Epidermal melanocyte (primary cell): ENCODE data around the gene EPS15.
"Not testable (repeated sequence)": the region's sequence is repeated elsewhere in the genome, so short reads cannot be mapped to it uniquely, and the experiment has no call there.

Experiments used
- DNase-seq: peaks from one replicate; pipeline ENCODE4 v3.0.0; 2011; ENCODE audit warnings: low spot score; ENCODE audit not compliant: insufficient read length

EPS15 gene

GRCh38 chr1:51341876-51342496 lies 177.1 kb downstream of the EPS15 start:
- no peak for DNase-seq

DNA sequence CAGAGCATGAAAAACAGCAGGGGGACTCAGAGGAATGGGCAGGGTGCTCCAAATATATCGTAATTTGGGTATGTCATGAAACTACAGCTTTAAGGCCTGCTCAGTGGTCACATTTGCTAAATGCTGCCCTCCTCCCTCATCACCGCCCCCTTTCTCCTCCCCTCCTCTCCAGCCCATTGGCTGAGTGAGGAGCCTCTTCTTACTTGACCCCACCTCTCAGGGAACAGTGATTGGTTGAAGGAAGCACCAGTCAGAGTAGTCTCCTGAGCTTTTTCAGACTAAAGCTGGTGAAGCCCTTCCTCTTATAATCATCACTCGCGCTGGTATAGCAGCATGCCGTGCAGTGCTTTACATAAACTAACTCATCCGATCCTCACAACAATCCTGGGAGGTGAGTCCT lies 178.7 kb downstream of the EPS15 start:
- DNase-seq, result no peak

- DNase-seq, result no peak
Observed at GRCh38 chr1:51336711-51337110, 182.4 kb downstream of the EPS15 start.

- peak; percentile 1 for DNase-seq
Observed at GRCh38 chr1:51336004-51336403, 183.1 kb downstream of the EPS15 start.

DNA sequence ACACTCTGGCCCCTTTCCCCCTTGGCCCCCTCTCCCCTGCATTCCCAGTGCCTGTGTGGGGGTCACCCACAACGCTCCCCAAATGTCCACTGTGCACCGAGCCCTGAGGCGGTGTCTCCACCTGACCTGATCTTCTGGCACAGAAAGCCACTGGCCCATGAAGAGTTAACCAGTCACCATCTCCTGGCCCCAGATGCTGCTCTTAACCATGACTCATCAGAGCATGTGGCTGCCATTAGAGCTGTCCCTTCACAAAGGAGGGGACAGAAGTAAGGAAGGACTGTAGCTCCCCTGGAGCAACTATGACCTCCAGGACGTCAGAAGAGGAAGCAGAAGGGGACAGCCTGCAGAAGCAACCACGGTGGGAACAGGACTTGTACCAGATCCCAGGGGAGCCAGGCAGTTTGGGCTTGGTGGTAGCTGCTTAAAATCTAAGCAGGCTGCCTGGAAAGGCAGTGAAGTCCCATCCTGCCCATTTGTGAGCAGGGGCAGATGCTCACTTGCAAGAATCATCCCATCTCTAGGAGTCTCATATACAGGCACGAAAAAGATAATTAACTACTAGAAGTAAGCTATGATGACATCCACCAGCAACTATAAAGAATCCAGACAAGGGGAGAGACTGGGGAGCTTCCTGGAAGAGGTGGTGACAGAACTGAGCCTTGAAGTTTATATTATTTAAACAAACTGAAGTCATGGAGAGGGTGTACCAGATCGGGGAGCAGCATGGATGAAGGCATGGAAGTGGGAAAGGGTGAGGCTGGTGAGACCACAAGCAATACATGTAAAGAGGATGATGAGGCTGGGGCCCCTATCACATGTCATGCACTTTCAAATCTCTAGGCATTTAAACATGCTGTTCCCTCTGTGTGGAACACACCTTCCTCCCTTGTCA lies 187.6 kb downstream of the EPS15 start:
- DNase-seq, result peak; percentile 86

GRCh38 chr1:51330331-51331201 lies 188.5 kb downstream of the EPS15 start, which contains the start of gene TTC39A:
Gene TTC39A (minus strand): TSS chr1:51330562. CDS start chr1:51330477, 85 bp downstream.
- DNase-seq, result no peak

GRCh38 chr1:51329443-51330325 lies 189.4 kb downstream of the EPS15 start:
- DNase-seq, result no peak

GRCh38 chr1:51328926-51329325 lies 190.1 kb downstream of the EPS15 start:
- DNase-seq, result no peak

DNA sequence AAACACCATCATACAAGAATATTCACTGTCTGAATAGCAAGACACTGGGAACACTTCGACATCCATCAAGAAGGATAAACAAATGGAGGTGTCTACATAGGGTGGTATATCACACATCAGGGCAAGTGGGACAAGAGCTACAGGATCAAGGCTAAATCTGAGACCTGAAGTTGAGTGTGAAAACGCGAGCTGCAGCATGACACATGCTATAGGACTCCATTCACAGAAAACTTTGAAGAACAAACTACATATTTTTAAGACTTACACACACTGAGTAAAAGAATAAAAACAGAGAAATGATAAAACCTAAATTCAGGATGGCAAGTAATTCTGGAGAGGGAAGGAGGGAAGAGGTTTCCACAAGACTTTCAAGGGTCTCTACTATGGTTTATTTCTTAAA lies 190.8 kb downstream of the EPS15 start:
- no peak for DNase-seq

DNA sequence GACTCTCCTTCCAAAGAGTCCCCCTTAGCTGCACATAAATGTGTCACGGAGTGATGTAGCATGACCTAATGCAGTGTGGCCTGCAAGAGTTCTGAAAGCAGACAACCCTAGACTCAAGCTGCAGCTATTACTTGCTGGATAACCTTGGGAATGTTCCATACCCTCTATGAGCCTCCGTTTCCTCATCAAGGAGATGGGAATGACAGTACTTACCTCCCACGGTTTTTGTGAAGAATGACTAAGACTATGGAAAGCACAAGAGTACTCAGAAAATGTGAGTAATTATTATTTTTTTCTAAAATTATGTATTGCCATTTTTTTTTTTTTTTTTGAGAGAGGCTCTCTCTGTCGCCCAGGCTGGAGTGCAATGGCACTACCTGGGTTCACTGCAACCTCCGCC lies 191.7 kb downstream of the EPS15 start:
- DNase-seq, result no peak

DNA sequence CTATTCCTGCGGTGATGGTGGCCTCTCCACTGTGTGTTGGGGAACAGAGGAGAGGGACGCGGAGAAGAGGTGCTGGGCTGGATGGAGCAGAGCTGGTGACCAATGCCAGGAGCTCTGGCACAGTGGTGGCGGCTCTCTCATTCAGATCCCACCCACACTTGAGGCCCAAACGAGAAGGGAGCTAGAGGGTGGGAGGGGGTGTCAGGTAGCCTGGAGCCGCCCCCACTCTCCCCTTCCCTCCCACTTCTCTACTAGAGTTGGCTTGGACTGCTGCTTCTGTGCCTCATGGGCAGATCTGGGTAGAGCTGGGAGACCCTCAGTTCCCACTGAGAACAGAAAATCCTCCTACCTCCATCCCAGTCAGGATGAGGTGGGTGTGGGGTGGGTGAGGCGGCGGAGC lies 192.2 kb downstream of the EPS15 start:
- DNase-seq, result no peak

DNA sequence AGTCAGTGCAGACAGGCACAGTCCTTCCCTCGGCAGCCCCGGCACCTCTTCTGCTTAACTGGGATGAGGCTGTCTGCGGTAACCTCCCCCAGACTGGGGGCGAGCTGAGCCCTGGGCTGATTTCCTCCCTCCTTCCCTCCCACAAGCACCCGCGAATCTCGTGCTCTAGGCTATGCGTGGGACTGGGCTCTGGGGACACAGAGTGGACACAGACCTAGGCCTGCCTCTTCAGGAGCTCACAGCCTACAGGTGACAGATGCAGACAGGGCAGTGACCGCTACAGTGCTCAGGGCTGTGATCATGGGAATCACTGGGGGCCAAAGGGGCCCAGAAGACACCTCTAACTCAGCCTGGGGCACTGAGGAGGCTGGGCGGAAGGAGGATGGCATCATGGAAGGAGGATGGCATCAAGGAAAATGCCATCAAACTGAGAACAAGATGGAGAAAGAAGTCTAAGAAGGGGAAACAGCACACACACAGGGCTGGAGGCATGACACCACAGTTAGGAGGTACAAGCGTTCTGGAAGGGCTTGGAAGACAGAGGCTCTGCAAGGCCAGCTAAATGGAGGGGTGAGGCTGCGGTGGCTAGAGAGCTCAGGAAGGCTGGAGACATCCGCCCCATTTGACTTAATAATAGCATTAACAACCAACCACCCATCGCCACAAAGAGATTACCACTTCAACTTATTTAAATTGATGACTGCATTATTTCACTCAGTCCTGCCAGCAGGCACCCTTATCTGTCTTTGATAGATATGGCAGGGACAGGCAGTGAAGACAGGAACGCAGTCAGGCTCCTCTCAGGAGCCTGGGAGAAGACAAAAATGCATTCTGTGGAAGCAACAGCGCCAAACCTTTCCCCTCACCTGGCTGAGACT lies 192.9 kb downstream of the EPS15 start:
- DNase-seq, result no peak

- no peak for DNase-seq
Observed at GRCh38 chr1:51325391-51325790, 193.7 kb downstream of the EPS15 start.

DNA sequence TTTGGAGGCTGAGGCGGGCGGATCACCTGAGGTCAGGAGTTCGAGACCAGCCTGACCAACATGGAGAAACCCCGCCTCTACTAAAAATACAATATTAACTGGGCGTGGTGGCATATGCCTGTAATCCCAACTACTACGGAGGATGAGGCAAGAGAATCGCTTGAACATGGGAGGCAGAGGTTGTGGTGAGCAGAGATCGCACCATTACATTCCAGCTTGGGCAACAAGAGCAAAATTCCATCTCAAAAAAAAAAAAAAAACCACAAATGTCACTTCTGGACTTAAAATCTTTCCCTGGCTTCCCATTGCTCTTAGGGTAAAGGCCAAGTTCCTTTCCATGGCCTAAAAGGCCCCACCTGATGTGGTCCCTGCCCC lies 194.1 kb downstream of the EPS15 start:
- not testable (repeated sequence) for DNase-seq

GRCh38 chr1:51324251-51325010 lies 194.6 kb downstream of the EPS15 start:
- DNase-seq, result no peak

- no peak for DNase-seq
Observed at GRCh38 chr1:51323778-51324177, 195.3 kb downstream of the EPS15 start.

DNA sequence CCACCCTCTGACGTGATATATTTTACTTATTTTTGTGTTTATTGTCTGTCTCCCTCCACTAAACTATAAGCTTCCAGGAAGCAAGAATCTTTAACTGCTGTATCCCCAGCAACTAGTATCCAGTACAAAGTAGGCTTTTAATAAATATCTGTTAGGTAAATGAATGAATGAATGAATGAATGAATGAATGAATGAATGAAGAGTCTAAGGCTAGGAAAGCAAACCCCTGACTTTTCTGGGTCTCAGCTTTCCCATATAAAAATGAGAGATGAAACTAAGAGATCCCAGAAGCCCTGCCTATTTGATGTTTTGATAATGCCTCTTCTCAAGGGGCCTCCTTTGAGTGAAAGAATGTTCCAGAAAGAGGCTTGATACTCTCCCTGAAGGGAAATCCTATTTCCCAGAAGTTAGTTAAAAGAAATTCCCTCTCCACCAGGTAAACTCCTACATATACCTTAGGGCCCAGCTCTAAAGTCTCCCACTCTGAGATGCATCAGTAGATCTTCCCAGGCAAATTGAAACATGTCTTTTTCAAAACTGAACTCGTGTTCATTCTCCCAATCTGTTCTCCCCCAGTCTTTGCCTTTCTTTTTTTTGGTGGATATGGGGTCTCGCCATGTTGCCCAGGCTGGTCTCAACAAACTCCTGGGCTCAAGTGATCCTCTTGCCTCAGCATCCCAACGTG lies 196.5 kb downstream of the EPS15 start:
- DNase-seq, result no peak

GRCh38 chr1:51321924-51322280 lies 197.2 kb downstream of the EPS15 start:
- DNase-seq, result no peak
